H1 (cell line): Measurements from ENCODE around the gene KBTBD12. TPM values are rescaled to one million over a fixed set of nuclear protein-coding genes. Genes with fewer than 3 reads are reported as not detected.

Experiments
- BRCA1 ChIP-seq: IDR thresholded peaks from 2 replicates; pipeline ENCODE4 v1.6.1; 2012; ENCODE audit warnings: low read depth, low read length, improper control_type of control experiment
- CEBPB ChIP-seq: IDR thresholded peaks from 2 replicates; pipeline ENCODE4 v1.6.1; 2012; ENCODE audit warnings: low read depth, low read length
- GABPA ChIP-seq: IDR thresholded peaks from 2 replicates; pipeline ENCODE4 v1.6.1; 2011; ENCODE audit warnings: mild to moderate bottlenecking, low read length, moderate library complexity, borderline replicate concordance; ENCODE audit not compliant: insufficient read depth
- HDAC6 ChIP-seq: IDR thresholded peaks from one replicate; pipeline ENCODE4 v1.7.1; 2012; ENCODE audit warnings: low read depth, mild to moderate bottlenecking, inconsistent platforms, low read length, moderate library complexity
- KDM1A ChIP-seq: fragments of 200-600, 300-600 bp; sonication (generic); IDR thresholded peaks from 2 replicates; pipeline ENCODE4 v1.7.1; 2016; ENCODE audit warnings: mild to moderate bottlenecking, low read length, borderline replicate concordance
- POU5F1 ChIP-seq: IDR thresholded peaks from 2 replicates; pipeline ENCODE4 v1.6.1; 2011; ENCODE audit warnings: low read depth, mild to moderate bottlenecking, low read length, moderate library complexity
- RAD21 ChIP-seq, 2 experiments: IDR thresholded peaks in 1 of 2; conservative IDR thresholded peaks in 1 of 2; 2 replicates each; pipeline ENCODE4 v1.6.1; 2011; ENCODE audit warnings: low read depth in 2 of 2, low read length in 2 of 2, improper control_type of control experiment in 1 of 2, inconsistent platforms in 1 of 2, mild to moderate bottlenecking in 1 of 2, moderate library complexity in 1 of 2
- SUZ12 ChIP-seq: fragments of 200-600 bp; sonication (generic); IDR thresholded peaks from 2 replicates; pipeline ENCODE4 v1.6.1; 2012; ENCODE audit warnings: mild to moderate bottlenecking, inconsistent platforms, low read length, moderate library complexity, mixed read lengths
- TAF1 ChIP-seq: IDR thresholded peaks from 2 replicates; pipeline ENCODE4 v1.6.1; 2011; ENCODE audit warnings: mild to moderate bottlenecking, low read depth, low read length
- polyA plus RNA-seq, 7 experiments: library from polyadenylated mRNA; depleted of rRNA in 3 of 7; stranded (reverse) in 5 of 7; unstranded in 2 of 7; fragments of >200 nt in 5 of 7; fragments of 200-250 nt in 2 of 7; gene quantifications; 1 replicate in 5 of 7; 2 replicates in 1 of 7; 4 replicates in 1 of 7; pipeline versions ENCODE4 v1.2.1 to v1.2.3, GENCODE V29; 2011 to 2013; ENCODE audit warnings: missing spikeins in 2 of 7, mixed read lengths in 2 of 7
- total RNA-seq: library from RNA; stranded (reverse); fragmentation: NEBNext Ultra II Directional; extraction: Animal tissue kit (Norgen Biotek cat#: 25700); gene quantifications from 2 replicates; pipeline ENCODE4 v1.2.1, GENCODE V29; 2021
- TF ChIP-seq, protein P1 (sequence below): fragments of 300-600 bp; sonication (generic); IDR thresholded peaks from 2 replicates; pipeline ENCODE4 v1.7.1; 2012; ENCODE audit warnings: low read length, moderate library complexity, mild to moderate bottlenecking, inconsistent platforms; ENCODE audit not compliant: insufficient replicate concordance
- TF ChIP-seq, protein P2 (sequence below): IDR thresholded peaks from 2 replicates; pipeline ENCODE4 v1.6.1; 2011; ENCODE audit warnings: low read length, improper control_type of control experiment

Gene KBTBD12
- total and polyA plus RNA-seq, 2 of the 8 experiments (the other 6 are each of a cell fraction or from before 2014, with no cell fraction given) = 0.33 to 0.63 TPM

DNA sequence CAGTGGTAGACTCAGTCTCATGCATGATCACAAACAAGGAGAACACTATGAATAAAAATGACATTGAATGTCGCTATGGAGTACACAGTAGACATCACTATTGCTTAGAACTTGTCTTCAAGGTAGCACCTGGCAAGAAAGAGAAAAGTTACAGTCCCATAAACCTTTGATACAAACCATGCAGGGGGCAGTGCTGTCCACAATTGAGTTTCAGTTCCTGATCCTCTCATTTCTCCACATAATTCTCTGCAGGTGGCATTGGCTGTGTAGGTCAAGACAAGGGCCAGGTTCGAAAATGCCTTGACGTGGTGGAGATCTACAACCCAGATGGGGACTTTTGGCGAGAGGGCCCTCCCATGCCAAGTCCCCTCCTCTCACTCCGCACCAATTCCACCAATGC is 47.9 kb downstream of the KBTBD12 start (continued):
- TF ChIP-seq, protein P1, sequence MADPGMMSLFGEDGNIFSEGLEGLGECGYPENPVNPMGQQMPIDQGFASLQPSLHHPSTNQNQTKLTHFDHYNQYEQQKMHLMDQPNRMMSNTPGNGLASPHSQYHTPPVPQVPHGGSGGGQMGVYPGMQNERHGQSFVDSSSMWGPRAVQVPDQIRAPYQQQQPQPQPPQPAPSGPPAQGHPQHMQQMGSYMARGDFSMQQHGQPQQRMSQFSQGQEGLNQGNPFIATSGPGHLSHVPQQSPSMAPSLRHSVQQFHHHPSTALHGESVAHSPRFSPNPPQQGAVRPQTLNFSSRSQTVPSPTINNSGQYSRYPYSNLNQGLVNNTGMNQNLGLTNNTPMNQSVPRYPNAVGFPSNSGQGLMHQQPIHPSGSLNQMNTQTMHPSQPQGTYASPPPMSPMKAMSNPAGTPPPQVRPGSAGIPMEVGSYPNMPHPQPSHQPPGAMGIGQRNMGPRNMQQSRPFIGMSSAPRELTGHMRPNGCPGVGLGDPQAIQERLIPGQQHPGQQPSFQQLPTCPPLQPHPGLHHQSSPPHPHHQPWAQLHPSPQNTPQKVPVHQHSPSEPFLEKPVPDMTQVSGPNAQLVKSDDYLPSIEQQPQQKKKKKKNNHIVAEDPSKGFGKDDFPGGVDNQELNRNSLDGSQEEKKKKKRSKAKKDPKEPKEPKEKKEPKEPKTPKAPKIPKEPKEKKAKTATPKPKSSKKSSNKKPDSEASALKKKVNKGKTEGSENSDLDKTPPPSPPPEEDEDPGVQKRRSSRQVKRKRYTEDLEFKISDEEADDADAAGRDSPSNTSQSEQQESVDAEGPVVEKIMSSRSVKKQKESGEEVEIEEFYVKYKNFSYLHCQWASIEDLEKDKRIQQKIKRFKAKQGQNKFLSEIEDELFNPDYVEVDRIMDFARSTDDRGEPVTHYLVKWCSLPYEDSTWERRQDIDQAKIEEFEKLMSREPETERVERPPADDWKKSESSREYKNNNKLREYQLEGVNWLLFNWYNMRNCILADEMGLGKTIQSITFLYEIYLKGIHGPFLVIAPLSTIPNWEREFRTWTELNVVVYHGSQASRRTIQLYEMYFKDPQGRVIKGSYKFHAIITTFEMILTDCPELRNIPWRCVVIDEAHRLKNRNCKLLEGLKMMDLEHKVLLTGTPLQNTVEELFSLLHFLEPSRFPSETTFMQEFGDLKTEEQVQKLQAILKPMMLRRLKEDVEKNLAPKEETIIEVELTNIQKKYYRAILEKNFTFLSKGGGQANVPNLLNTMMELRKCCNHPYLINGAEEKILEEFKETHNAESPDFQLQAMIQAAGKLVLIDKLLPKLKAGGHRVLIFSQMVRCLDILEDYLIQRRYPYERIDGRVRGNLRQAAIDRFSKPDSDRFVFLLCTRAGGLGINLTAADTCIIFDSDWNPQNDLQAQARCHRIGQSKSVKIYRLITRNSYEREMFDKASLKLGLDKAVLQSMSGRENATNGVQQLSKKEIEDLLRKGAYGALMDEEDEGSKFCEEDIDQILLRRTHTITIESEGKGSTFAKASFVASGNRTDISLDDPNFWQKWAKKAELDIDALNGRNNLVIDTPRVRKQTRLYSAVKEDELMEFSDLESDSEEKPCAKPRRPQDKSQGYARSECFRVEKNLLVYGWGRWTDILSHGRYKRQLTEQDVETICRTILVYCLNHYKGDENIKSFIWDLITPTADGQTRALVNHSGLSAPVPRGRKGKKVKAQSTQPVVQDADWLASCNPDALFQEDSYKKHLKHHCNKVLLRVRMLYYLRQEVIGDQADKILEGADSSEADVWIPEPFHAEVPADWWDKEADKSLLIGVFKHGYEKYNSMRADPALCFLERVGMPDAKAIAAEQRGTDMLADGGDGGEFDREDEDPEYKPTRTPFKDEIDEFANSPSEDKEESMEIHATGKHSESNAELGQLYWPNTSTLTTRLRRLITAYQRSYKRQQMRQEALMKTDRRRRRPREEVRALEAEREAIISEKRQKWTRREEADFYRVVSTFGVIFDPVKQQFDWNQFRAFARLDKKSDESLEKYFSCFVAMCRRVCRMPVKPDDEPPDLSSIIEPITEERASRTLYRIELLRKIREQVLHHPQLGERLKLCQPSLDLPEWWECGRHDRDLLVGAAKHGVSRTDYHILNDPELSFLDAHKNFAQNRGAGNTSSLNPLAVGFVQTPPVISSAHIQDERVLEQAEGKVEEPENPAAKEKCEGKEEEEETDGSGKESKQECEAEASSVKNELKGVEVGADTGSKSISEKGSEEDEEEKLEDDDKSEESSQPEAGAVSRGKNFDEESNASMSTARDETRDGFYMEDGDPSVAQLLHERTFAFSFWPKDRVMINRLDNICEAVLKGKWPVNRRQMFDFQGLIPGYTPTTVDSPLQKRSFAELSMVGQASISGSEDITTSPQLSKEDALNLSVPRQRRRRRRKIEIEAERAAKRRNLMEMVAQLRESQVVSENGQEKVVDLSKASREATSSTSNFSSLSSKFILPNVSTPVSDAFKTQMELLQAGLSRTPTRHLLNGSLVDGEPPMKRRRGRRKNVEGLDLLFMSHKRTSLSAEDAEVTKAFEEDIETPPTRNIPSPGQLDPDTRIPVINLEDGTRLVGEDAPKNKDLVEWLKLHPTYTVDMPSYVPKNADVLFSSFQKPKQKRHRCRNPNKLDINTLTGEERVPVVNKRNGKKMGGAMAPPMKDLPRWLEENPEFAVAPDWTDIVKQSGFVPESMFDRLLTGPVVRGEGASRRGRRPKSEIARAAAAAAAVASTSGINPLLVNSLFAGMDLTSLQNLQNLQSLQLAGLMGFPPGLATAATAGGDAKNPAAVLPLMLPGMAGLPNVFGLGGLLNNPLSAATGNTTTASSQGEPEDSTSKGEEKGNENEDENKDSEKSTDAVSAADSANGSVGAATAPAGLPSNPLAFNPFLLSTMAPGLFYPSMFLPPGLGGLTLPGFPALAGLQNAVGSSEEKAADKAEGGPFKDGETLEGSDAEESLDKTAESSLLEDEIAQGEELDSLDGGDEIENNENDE = no peak
- TF ChIP-seq CEBPB (no peak), RAD21 (IDR thresholded peaks at IDR 0.05 in 1 of 2, conservative IDR thresholded peaks at IDR 0.05 in 1 of 2; ENCODE audit: low read depth in 2 of 2, low read length in 2 of 2) (no peak), KDM1A (no peak), GABPA (no peak), SUZ12 (no peak), POU5F1 (no peak), TAF1 (no peak), HDAC6 (no peak), BRCA1 (no peak)
- TF ChIP-seq, protein P2, sequence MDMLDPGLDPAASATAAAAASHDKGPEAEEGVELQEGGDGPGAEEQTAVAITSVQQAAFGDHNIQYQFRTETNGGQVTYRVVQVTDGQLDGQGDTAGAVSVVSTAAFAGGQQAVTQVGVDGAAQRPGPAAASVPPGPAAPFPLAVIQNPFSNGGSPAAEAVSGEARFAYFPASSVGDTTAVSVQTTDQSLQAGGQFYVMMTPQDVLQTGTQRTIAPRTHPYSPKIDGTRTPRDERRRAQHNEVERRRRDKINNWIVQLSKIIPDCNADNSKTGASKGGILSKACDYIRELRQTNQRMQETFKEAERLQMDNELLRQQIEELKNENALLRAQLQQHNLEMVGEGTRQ = no peak
